Fibroblast of skin of scalp (primary cell): ENCODE results near the gene NKIRAS2.

ENCODE experiments used
- DNase-seq: peaks from one replicate; pipeline ENCODE4 v3.0.0-alpha.2; 2013

Gene NKIRAS2

DNA sequence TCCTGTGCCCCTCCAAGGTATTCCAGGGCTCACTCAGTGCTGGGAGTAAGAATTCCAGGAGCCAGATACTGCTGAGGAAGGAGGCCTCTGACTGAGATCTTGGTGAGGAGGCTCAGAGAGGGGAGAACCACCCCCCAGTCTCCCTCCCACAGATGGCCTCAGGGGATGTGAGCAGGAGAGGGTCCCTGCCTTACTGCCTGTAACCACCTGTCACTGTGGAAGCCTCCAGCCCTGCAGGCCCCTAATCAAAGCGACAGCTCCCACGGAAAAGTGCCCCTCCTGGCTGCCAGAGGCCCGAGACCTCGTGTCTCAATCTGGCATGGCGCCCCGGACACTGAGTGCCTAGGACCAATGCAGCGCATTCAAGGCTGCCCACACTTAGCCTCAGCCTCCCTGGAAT is 38.2 kb downstream of the NKIRAS2 start:
- no peak for DNase-seq

DNA sequence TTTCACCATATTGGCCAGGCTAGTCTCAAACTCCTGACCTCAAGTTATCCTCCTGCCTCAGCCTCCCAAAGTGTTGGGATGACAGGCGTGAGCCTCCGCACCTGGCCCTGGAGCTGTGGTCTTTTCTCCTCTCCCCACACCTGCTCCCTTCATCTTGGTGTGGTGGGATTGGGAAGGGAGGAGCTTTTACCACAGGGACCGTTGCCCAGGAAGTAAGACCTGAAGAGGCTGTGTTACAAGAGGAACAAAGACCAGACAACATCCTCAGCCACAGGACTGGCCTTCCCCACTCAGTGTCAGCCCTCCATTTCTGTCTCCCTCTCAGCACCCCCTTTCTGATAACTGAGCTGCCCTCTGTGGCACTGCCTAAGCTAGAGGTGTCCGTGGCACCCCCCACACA is 39.9 kb downstream of the NKIRAS2 start:
- DNase-seq, result no peak

DNA sequence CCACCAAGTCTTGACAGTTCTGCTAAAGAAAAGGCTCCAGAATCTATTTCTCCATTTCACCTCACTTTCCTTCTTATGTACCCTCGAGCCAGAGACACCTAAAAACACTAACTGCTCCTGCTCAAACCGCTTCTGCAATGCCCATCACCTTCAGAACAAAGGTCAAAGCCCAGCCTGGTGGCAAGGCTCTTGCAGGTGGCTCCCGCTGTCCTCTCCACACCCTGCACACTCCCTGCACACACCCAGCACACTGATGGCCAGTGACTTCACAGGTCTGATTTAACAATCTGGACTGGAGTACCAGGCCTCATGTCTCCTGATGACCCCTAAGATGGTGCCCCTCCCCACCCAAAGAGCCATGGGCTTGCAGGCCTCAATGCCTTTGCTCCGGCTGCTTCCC is 40.3 kb downstream of the NKIRAS2 start:
- no peak for DNase-seq

DNA sequence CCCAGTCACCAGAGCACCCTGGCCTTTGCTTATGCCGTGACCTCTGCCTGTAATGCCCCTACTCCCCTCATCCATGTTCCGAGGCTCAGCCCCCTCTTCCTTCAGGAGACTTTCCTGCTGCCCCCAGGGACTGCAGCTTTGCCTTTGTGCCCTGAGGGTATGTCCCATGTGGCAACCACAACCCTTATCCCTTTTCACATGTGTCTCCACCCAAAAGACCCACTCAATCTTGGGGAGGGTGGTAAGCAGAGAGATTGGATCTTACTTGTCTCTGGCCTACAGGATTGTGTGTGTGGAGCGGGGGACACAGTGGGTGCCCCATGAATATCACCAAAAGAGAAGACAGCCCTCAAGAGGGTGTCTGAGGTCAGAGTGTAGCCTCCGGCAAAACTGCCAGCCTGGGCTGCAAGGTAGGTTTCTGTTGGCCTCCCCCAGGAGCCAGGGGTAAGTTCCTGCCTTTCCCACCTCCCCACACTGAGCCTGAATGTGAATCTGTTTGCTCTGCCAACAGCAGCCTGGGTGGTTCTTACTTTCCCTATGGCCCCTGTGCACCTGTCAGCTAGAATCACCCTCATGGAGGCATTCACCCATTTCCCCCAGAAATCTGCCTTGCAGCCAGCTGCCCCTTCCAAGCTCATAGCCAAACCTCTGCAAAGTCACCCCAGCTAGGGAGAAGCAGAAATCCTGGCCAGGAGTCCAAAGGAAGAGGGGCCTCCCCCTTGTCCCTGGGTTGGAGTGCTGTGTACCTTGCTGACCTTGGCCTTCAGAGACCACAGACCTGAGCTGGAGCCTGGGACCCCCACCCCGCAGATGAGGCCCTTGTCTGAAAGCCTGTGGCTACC is 42.0 kb downstream of the NKIRAS2 start:
- no peak for DNase-seq

DNA sequence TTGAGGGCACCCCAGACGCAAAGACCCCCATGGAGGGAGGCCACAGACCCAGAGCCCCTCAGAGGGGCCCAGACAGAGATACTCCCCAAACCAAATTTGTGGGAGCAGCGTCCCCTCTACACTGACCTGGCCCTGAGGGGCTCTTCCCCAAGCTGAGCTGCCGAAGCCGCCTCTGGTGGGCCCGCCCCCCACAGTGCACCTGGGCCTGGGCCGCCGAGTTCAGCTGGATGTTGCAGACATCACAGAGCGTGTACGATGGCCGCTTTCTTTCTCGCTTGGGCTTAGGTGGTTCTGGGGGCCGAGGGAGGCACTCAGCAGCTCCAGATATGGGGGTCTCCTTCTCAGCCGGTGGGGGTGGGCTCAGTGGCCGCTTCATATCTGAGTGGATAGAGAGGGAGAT is 42.8 kb downstream of the NKIRAS2 start:
- no peak for DNase-seq

DNA sequence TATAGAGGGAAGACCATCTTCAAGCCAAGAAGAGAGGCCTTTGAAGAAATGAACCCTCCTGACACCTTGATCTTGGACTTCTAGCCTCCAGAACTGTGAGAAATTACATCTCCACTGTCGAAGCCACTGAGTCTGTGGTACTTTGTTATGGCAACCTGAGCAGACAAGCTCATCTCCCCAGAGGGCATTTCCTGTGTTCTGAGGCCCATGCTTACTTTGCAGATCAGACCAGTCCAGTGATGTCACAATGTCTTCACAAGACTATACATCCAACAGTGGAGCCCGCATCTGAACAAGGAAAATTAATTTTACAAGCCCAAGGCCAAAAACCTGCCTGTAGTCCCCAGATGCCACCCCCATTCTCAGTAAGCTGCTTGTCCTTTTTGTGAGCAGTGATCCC is 45.3 kb downstream of the NKIRAS2 start:
- no peak for DNase-seq

DNA sequence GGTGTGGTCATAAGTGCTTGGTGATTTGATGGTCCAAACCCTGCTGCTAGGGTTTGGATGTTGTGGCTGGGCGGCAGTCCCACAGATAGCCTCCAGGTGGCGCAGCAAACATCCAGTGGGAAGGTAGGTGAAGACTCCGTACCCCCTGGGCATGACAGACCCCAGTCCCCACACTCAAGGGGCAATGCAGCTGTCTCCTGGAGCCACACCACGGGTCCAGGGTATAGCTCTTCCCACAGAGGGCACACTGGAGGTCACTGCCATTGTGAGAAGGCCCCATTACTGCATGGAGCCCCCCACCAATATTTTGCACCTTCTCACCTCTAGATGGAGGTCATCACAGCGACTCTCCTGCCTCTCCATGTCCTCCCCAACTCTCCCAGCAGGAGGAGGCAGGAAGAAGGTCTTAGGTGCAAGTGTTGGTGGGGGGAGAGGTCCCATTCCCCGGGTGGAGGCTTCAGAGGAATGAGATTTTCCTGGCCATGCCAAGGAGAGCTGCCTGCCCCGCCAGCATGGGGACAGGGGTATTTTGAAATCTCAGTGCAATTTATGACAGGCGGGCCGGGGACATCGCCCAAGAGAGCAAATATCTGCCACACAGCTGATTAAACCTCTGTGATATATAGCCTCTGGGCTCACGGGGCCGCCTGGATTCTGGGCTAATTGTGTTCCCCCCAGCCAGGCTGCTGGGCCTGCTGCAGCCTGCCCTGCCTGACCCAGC is 47.6 kb downstream of the NKIRAS2 start:
- DNase-seq, result peak; percentile 41

DNA sequence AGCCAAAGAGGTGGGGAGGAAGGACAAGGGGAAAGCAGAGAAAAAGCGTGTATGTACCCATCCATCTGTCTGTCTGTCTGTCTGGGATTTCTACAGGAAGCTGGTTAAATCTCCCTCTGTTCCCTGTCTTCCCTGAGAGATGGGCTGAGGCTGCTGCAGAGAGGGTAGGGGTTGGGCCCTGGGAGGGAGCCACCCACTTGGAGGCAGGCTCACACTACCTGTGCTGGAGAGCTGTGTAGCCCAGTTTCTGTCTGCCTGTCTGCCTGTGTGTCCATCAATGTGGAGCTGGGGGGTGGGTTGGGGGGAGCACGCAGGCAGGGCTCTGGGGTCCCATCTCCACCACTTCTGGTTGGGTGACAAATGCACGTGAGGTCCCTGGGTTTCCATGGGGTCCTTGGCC is 49.1 kb downstream of the NKIRAS2 start:
- no peak for DNase-seq

DNA sequence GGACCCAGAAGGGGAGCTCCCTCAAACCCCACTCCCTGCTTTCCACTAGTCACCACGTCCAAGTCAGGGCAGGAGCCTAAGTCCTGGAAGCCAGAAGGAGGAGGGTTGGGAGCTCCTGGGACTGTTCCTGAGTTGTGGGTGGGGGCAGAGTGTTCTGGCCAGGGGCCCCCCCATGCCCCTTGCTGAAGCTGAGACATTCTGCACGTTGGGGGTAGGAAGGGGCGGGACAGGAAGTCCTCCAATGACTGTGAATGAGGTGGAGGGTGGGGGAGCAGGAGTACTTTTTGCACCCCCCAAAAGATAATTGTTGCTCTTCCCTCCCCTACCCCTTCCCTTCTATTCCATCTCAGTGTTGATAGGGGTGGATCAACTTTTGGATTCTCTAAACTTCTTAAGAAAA is 51.9 kb downstream of the NKIRAS2 start:
- DNase-seq, result no peak

DNA sequence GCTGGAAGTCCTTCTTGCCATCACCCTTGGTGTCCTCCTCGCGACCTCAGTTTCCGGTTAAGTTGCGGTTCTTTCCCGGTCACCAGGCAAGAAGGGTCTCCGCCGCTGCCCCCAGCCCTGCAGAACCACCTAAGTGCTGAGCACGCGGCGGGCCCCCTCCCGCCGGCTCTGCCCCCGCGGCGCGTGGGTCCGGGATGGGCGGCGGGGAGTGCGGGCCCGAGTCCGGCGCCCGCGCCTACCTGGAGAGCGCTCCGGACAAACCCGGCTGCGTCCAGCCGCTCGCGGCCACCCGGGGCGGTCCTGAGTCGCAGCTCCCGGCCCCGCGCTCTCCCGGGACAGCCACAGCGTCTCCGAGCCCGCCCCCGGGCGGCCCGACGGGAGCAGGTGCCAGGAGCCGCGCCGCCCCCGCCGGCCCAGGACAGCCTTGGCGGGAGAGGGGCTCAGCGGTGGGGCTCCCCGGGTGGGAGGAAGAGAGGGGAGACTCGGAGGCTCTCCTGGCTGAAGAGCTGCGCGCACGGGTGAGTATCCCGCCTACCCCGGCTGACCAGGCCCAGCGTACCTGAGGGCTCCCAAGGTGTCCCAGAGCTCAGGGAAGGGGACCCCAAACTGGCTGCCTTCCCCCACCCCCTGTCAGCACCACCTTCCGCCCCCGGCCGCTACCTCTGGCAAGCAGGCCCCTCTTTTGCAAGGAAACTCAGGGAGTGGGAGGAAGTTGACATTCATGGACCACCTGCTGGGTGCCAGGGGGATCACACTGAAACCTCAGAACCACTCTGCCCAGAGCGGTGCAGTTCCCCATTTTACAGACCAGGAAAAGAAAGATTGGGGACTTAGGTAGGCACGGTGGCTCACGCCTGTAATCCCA is 52.7 kb downstream of the NKIRAS2 start:
- DNase-seq, result no peak
